Stimulated activated CD4-positive, alpha-beta T cell treated with anti-CD3 and anti-CD28 coated beads, Interleukin-1b, Interleukin-23, amount 100 ng/mL, for 4 hours (primary cell): Measurements from ENCODE around the gene IFI44.

Experiments
- DNase-seq, 2 donors: peaks; one replicate each; pipeline ENCODE4 v3.0.0-alpha.2; 2020; ENCODE audit warnings: low read depth in 2 of 2

The IFI44 gene

DNA sequence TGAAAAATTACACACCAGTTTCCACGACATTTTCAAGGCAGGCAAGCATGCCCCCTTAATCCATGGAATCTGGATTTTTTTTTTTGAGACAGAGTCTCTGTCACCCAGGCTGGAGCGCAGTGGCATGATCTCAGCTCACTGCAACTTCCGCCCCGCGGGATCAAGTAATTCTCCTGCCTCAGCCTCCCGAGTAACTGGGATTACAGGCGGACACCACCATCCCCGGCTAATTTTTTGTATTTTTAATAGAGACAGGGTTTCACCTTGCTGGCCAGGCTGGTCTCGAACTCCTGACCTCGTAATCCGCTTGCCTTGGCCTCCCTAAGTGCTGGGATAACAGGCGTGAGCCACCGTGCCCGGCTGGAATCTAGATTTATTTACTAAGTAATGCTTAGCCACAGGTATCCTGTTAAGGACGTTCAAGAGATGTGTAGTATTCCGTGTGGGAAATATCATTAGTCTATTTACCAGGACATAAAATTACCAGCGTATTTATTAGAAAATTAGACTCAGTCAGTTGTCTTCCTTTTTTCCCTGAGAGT, 2.5 kb downstream of the IFI44 start:
- no peak for DNase-seq

DNA sequence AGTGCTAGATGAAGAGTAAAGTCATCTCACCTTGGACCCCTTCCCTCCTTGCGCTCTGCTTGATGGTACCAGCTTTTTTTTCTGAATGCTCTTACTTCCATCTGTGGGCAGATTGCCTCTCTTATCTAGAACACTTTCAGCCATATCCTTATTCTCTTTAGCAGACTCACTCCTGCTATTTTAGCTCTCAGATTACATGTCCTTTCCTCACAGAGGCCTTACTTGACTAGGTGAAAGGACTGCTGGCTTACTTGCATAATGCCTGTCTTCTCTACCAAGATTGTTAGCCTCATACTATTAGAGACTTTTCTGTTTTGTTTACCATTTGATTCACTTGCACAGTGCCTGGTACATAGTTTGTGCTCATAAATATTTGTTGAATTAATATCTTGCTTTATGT, 9.3 kb downstream of the IFI44 start:
- DNase-seq, result no peak

DNA sequence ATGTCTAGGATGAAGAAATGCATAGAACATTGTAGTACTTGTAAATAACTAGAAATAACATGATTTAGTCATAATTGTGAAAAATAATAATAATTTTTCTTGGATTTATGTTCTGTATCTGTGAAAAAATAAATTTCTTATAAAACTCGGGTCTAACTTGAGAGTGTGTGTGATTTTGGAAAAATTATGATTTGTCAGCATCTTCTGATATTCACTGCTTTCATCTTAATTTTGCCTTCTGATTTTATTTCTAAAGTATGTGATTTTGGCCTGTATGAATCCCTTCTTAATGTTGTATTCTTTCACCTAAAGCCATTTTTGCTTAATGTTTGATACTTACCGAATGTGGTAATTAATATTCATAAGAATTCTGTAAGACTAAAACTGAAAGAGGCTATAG, 14.3 kb downstream of the IFI44 start:
- DNase-seq, result no peak

DNA sequence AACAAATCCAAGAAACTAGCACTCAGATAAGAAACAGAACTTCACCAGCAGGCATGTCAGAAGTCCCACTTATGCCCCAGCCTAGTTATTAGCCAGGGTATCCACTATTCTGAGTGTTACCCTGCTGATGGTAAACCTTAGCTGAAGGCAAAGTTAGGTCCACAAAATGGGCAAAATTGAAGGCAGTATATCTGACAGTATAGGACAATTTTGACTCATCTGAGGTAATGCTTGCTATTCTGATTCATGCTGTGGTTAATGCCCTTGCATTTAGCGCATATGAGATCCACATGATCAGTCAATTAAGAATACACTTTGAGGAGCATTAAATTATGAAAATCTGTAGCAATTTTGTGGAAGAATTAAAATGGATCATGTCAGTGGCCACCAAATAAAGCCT, 15.1 kb downstream of the IFI44 start:
- DNase-seq, result no peak

DNA sequence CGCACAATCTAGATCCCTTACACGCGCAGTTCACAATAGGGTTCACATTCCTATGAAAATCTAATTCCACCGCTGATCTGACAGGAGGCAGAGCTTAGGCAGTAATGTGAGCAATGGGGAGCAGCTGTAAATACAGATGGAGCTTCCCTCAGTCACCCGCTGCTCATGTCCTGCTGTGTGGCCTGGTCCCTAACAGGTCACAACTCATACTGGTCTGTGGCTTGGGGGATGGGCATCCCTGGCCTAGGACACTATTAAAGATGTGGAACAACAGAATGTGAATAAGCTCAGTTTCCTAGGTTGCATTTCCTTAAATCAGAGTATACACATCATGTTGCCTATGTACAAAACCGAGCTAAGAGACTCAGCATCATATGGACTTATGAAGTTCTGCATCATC, 16.2 kb downstream of the IFI44 start:
- DNase-seq, result no peak

DNA sequence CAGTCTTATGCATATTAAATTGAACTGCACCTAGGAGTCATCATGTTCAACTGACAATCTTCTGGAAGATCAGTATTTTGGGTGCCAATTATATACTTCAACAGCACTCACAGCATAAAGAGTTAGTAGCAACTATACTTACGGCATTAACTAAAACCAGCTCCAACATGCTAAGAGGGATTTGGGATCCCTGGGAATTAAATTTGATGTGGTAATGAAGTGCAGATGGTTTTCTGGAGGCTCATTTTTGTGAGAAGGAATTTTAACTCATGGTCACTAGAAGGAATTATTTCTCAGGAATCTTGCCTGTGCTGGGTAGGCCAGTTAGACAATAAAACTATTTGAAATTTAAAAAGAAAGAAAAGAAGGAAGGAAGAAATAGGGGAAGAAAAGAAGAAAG, 18.3 kb downstream of the IFI44 start:
- no peak for DNase-seq

DNA sequence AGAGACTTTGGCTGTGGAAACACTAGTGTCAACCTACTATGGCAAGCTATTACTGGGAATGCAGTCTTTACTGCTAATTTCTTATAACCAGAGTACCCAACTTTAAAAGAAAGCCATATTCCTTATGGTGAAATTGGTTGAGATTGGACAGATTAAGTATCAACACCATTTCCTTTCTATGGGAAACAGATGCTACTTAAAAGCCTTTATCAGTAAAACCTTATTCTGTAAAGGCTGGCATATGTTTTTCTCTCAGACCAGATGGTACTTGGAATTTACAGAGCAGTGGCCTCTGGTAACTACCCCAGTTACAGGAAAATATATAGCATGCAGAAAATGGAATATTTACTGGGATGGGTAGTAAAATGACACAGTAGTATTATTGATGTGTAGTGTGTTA, 18.8 kb downstream of the IFI44 start:
- DNase-seq, result no peak

DNA sequence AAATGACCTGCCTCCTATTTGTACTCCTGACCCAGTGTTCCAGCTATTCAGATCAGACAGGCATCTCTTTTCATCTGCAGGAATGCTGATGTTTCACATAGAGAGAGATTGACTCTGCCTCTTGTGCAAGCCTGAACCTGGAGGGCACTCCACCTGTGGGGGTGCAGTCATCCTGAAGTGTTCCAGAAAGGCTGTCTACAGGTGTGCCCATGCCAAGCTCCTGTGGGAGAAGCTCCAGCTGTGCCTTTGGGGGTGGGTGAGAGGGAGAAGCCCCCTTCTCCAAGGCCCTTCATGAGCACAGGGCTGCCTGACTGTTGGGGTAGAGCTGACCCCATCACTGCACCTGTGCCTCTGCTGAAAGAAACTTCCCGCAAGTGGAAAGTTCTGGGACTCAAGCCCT, 22.8 kb downstream of the IFI44 start:
- DNase-seq, result no peak

DNA sequence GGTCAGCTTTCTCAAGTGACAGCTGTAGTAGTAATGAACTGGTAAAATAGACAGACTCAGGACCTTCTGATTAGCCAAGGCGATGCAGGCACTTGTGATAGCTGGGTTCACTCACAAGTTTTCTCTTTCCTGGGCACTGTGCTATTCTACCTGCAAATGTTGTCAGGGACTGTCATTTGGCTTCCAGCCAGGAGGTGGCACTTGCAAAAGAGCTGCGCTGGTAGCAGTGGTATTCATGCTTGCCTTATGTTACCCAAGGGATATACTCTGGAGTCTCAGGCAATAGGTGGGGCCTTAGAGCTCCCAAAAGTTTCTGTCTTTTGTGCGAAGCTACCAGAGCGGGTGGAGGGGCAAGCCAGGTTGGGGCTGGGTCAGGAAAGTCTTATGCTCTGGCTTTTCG, 23.5 kb downstream of the IFI44 start:
- no peak for DNase-seq

DNA sequence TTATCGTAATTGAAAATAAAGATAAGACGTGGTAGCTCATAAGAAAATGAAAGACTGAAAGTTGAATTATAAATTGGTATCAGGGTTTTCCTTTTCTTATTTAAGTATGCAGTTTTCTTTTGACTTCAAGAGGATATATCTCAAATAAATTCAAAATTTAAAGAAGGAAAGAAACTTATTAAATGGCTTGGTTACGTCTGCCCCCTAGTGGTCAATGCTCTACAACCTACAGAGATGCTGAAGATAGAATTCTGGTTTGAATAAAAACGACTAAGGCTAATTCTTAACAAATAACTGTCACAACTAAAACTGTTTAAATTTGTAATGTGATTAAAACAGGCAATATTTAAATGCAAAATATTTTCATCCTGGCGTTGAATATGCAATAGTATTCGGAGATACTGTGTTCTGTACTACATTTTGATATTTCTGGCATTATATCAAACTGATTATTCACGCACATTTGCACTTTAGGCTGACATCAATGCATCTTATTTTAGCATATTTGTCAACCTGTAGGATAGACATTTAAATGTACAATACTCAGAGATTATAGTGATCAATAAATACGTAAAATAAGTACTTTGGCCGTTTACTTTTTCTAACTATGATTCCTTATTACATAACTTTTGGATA, 26.8 kb downstream of the IFI44 start:
- DNase-seq, result peak in 1 of 2 donors; percentile 63

DNA sequence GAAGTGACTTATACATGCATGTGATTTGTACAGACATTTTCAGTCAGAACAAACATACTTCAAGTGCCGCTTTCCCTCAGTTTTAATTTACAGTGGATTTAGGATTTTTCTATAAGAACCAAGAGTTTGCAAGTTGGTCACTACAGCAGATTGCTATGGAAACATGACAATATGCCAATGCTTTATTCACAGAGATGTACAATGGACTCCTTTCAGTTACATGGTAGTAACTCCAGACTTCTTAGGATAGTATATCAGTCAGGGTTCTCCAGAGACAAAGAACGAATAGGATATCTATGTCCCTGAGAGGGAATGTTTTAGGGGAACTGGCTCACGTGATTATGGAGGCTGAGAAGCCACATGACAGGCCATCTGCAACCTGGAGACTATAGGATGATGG, 27.4 kb downstream of the IFI44 start:
- no peak for DNase-seq

DNA sequence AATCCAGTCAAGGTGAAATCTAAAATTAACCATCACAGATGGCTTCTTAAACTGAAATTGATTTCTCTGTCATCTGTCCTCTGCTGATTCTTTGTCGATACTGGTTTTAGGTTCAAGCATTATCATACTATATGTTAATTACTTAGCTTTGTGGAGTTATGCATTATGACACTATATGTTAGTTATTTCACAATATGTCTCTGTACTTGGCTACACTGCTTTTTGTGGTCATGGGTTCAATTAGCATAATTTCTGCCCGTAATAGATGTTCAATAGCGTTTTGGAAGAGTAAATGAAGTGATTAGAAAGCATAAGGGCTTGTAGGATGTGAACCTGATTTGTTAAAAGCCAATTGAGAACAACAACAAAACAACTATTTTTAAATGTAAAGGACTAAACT, 28.2 kb downstream of the IFI44 start:
- no peak for DNase-seq

DNA sequence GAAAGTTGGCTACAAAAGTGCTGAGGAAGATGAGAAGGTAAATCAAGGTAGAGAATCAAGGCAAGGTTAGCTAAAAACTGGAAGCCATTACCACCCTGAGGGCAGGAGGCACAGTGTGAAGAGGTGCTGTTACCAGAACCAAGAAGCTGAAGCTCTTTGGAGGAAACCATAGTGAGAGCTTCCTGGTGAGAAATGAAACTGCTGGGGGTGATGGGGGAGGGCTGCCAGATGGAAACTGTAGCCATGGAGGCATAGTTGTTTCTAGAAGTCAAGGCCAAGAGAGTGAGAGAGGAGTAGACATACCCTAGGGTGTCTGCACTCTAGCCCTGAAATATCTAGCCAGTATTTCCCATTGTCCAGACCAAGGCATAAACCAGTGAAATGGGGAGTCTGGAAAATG, 28.7 kb downstream of the IFI44 start:
- DNase-seq, result no peak

DNA sequence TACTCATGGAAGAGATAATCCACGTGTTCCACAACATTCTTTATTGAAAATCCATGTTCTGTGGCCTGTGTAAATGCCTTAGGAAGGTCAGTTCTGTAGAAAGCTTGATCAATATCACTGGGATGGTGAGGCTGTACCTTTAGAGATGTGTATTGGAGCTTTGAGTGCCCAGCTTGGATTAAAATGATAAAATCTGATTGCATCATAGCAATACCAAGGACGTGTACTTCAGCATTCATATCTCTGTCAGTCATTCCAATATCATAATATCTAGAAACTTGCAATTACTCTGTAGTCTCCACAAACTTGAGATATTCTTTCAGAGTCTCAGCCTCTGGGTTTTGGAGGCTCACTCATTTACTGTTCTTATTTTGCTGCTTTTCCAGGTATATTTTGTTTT, 31.6 kb downstream of the IFI44 start:
- no peak for DNase-seq

DNA sequence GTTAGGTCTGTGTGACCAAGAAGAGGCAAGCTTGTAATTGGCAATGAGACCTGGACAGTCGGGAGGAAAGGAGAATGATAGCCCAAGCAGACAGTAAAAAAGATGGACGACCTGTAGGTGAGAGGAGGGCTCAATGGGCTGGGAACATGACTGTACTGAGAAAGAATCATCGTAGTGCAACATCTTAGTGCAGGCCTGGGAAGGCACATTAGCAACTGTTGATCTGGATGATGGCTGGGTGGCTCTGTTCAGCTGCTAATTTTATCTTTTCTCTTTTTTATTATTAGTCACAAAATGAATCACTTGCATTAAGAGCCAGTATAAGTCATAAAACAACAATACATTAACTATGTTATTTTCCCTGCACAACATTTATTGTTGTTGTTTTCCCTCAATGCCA, 32.9 kb downstream of the IFI44 start:
- DNase-seq, result no peak

DNA sequence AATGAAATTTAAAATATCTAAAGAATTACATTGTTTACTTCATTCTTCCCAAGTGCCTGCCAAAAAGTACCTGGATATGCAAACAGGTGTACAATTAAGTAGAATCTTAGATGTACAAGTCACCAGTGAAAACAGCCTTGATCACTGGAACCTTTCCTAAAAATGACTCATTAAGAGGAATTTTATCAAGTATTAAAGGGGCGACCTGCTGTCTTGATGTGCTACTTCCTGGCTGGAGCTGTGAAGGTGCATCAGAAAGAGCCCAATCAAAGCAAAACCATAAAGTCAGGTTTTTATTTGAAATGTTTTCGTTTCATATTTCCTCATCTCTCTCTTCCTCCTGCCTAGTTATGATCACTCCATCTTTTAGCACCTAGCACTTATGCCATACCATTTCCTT, 33.4 kb downstream of the IFI44 start:
- DNase-seq, result no peak

DNA sequence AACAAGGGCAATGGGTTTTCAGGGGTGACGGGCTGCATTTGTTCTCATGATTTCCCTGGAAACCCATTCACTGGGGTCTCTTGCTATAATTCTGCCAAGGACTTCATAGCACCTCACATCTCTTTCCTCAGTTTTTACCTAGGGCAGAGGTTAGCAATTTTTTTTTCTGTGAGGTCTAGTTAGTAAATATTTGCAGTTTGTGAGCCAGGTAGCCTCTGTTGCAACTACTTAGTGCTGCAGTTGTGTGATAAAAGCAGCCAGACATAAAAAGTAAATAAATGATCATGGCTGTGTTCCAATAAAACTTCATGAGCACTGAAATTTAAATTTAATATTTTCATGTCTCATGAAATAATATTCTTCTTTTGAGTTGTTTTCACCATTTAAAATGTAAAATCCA, 37.7 kb downstream of the IFI44 start:
- no peak for DNase-seq

DNA sequence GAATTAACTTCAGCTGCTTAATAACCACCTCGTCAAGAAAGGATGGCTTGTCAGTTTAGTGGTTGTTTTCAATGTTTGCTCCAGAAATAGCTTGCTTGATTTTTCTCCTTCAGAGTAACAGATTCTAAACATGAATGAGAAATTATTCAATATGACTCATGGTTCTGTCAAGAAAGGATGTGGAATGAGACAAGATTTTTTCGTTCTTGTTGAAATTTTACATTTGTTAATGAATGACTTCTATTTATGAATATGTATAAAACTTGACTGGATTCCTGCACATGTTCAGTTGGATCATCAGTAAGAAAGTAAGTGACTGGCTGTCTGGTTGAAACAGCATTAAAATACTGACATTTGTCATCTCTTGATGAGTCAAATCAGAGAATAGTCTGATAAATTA, 38.3 kb downstream of the IFI44 start:
- DNase-seq, result no peak

DNA sequence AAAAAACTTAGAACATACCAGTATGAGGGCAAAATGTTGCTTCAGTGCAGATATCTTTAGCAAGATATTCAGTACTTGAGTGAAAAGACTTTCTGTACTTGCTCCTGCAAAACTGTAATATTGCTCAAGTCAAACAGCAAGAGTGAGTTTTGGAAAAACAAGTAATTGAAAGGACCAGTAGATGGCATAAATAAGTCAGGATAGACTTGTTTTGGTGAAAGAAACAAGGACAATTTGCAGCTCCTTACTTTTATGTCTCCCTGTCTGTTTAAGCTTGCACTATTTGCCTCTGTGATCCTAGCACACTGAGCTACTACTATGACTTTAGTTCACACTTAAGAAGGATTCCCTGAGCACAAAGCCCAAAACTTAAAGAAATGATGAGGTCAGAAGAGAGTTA, 39.1 kb downstream of the IFI44 start:
- DNase-seq, result no peak

DNA sequence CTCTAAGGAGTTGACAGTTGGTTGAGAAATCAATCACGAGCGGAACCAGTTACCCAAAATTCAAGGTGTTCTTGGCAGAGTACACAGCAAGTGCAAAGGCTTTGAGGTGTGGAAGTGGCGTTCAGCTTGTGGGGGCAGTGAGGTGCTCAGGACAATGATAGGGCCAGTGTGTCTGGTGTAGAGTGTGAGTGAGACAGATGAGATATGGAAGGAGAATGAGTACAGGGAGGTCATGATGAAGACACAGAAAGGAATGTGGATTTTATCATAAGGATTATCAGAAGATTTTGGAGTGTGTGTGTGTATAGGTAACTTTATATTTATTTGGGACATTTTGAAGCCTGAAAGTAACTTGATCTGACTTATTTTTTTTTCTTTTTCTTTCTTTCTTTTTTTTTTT, 40.9 kb downstream of the IFI44 start:
- DNase-seq, result no peak

DNA sequence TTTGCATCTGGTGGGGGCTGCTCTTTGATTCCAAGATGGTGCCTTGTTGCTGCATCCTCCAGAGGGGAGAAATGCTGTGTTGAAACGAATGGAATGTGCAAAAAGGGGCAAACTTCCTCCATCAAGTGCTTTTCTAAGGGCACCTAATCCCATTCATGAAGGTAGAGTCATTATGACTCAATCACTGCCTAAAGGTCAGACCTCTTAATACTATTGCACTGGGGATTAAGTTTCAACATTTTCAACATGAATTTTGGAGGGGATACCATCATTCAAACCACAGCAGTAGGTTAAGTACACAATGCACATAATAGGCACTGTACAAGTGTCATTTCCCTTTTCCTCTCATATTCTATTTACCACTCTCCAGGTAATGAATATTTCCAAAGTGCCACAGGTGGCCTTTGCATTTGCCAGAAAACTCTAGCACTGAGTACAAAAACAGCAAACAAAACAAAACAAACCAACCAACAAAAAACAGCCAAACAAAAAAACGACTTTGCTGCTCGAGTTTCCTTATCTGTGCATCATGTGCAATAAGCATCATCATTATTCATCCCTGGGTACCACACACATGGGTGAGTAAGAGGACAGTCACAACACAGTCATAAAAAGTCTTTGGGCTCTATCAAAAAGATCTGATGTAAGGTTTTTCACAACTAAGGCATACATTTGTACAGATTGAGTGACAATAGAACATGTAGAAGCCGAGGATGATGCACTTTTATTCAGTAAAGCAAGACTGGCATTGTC, 42.5 kb downstream of the IFI44 start:
- no peak for DNase-seq

DNA sequence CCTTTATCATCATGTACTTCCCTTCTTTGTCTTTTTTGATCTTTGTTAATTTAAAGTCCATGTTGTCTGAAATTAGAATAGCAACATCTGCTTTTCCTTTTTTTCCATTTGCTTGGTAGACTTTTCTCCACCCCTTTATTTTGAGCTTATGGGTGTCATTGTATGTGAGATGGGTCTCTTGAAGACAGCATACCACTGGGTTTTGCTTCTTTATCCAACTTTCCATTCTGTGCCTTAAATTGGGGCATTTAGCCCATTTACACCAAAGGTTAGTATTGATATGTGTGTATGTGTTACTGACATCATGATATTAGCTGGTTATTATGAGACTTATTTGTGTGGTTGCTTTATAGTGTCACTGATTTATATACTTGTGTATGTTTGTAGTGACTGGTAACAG, 50.2 kb downstream of the IFI44 start:
- DNase-seq, result no peak

DNA sequence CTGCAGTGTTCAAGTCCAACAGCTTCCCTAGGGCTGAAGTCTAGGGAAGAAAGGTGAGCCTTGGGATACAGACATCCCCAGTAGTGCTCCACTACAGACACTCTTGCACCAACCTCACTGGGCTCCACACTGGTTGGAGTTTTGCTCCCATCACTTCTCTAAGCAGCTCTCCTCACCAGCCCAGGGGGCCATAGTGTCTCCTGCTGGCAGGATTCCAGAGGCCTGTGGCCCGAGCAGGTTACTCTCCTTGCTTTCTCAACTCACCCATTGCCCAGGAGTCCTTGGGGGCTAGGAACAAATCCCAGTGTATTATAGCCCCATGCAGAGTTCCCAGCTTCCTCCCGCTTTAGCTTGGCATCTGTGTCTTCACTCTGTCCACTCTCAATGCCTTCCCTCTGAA, 52.8 kb downstream of the IFI44 start:
- no peak for DNase-seq

DNA sequence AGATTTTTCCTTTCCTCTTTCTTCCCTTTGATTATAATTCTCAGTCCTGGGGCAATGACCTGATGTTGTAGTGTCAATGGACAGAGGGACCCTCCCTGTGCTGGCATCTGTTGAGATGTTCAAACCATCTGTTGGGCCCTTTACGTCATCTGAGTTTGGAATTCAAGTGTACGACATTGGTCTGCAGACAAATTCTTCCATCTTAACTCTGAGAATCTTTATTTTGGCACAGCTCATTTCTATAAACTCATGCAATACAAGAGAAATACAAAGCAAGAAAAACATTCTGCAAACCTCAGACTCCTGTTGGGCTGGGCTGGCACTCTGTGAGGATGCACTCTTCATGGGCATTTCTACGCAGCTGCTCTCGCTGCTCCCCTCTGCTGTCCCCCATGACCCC, 54.2 kb downstream of the IFI44 start:
- DNase-seq, result no peak
